HG03521 (cell line): ENCODE data around the gene SMR3B.

ENCODE experiments used
- ATAC-seq: cut with Tn5 transposase; IDR thresholded peaks from one replicate; pipeline ENCODE4 v1.9.1; 2021; ENCODE audit warnings: mild to moderate bottlenecking, moderate library complexity; ENCODE audit not compliant: unreplicated experiment

Gene SMR3B

DNA sequence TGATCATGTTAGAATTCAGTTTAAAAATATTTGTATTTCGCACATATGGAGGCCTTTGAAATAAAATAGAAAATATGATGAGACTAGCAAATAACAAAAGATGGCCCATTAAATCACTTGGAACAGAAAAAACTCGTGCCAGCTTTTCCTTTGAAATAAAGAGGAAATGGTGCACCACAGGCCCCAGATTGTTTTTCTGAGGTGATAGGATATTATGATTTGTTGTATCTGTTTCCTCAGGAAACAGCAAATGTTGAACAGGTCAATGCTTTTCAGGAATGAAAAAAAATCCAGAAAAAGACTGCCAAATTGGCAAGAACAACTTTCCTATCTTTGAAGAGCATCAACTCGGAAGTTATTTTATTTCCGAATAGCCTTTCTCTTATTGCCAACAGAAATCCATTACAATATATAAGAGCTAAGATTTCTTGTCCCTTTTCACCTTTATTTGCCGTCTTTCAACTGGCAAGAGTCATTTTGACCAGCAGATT lies at the start of gene SMR3B:
Gene SMR3B, plus strand, starts transcription at position 441 of the 491 bp plus-strand sequence. CDS start 1,380 bp downstream, outside the sequence.
- no peak for ATAC-seq

GRCh38 chr4:70334681-70335080 lies 48.2 kb upstream of the SMR3B start, which contains the start of gene CABS1:
CABS1 (plus strand) TSS chr4:70334981; CDS start chr4:70335040, 59 bp downstream.
- no peak for ATAC-seq

DNA sequence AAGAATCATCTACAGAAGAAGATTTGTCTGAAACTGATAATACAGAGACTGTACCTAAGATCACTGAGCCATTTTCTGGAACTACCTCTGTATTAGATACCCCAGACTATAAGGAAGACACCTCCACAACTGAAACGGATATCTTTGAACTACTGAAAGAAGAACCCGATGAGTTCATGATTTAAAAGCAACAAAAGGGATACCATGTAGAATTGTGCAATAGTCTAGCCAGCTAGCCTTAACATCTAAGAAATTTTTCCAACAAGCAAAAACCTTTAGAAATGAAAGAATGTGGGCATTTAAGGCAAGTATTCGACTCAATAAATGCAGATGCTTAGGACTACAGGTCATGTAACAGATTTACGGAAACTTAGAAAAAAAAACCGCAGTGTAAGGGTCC lies 46.9 kb upstream of the SMR3B start:
- no peak for ATAC-seq

DNA sequence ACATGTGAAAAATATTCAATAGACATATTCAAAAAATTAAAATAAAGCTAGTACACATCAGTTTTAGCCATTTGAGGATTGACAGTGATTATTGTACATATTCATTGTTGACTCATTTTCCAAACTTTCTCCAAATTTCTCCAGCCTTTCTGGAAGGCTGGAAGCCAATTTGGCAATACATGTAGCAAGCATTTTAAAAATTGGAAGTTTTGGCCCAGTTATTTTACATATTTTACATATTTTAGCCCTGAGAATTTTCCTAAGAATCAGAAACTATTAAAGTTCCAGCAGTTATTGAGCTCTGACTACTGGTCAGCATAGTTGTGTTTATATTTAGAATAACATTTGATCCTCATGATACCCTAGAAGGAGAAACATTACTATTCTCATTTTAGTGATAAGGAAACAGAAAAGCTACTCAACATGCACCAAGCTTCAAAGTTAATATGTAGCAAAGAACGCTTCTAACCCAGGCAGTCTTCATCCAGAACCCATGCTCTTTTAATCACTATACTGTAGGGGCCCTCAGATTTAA lies 45.0 kb upstream of the SMR3B start:
- ATAC-seq: no peak

DNA sequence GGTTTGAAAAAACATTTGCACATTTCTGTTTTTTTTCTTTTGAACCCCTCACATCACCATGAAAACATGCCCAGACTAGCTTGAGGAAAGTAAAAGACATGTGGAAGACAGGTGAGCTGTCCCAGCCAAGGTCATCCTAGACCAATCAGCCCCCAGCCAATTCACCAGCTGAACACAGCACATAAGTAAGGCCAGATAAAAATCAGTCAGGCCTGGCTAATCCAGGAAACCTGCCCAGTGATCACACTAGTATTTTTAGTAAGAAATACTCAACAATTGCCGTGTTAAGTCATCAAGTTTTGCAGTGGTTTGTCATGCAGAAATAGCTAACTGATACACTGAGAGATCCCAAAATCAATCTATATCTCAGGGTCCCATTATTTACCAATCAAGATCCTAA lies 26.7 kb upstream of the SMR3B start:
- ATAC-seq: no peak

DNA sequence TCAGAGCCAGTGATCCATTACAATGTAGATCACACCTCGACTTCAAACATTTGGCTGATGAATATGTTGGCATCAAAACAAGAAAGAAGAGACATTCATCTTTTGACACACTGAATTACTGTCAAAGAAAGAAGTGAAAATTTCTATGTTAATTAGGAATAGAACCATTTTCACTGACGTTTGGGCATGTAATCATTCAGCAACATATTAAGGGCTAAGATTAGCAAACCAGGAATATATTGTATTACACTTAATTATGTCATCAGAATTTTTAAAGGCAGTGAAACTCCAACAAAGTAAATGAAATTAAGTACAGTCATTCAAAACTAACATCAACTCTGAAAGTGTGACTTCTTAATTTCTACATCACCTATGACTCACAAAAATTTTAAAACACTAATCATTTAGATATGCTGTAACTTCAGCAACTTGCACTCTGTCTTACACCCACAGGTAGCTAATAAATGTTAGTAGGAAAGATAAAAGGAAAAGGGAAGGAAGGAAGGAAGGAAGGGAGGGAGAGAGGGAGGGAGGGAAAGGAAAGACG lies 23.7 kb upstream of the SMR3B start:
- ATAC-seq: no peak

DNA sequence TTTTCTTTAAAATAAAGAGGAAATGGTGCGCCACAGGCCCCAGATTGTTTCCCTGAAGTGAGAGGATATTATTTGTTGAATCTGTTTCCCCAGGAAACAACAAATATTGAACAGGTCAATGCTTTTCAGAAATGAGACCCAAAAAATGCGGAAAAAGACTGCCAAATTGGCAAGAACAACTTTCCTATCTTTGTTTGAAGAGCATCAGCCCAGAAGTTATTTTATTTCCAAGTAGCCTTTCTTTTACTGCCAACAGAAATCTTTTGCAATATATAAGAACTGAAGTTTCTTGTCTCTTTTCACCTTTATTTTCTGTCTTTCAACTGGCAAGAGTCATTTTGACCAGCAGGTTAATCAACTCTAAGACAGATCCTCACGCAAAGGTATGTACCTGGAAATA lies 22.5 kb upstream of the SMR3B start, which contains the start of gene SMR3A:
Gene SMR3A, plus strand, starts transcription at position 301 of the 400 bp plus-strand sequence. CDS start 1,356 bp downstream, outside the sequence.
- no peak for ATAC-seq

- no peak for ATAC-seq
Observed at GRCh38 chr4:70364002-70364401, 18.9 kb upstream of the SMR3B start.

DNA sequence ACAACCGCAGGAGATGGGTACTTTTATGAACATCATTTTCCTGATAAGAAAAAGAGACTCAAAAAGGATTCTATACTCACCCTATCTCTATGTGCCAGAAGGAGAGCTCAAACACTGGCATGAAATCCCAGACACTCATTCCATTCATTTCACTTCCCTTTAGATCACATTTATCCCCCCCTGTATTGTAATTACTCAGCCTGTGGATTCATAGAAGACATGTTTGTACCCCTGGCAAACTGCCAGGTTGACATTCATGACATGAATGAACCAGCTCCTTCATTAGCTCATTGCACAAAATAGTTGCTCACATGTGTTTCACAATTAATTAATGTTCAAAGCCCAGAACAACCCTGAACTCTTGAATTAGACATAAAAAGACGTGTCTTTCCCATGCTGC lies 17.5 kb upstream of the SMR3B start:
- no peak for ATAC-seq

GRCh38 chr4:70367813-70368212 lies 15.1 kb upstream of the SMR3B start:
- ATAC-seq: no peak

GRCh38 chr4:70371987-70372386 lies 10.9 kb upstream of the SMR3B start:
- no peak for ATAC-seq

GRCh38 chr4:70372760-70373159 lies 10.2 kb upstream of the SMR3B start:
- no peak for ATAC-seq

- ATAC-seq: no peak
Observed at GRCh38 chr4:70380578-70380977, 2.4 kb upstream of the SMR3B start.

GRCh38 chr4:70392057-70392776 lies 9.3 kb downstream of the SMR3B start:
- ATAC-seq: peak; percentile 58

- ATAC-seq: no peak
Observed at GRCh38 chr4:70397580-70397979, 14.6 kb downstream of the SMR3B start, which contains the start of gene OPRPN. OPRPN (plus strand) TSS chr4:70397940; CDS start chr4:70399286, 1,346 bp downstream.

GRCh38 chr4:70399319-70399718 lies 16.4 kb downstream of the SMR3B start:
- no peak for ATAC-seq

GRCh38 chr4:70402762-70403161 lies 19.8 kb downstream of the SMR3B start:
- no peak for ATAC-seq

DNA sequence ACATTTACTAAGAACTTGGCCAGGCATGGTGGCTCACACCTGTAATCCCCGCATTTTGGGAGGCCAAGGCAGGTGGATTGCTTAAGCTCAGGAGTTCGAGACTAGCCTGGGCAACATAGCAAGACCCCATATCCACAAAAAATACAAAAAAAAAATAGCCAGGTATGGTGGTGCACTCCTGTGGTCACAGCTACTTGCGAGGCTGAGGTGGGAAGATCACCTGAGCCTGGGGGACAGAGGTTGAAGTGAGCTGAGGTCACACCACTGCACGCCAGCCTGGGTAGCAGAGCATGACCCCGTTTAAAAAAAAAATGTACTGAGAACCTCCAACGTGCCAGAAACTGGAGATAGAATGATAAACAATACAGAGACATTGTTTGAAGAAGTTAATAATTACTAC lies 22.8 kb downstream of the SMR3B start:
- ATAC-seq: peak; percentile 48

DNA sequence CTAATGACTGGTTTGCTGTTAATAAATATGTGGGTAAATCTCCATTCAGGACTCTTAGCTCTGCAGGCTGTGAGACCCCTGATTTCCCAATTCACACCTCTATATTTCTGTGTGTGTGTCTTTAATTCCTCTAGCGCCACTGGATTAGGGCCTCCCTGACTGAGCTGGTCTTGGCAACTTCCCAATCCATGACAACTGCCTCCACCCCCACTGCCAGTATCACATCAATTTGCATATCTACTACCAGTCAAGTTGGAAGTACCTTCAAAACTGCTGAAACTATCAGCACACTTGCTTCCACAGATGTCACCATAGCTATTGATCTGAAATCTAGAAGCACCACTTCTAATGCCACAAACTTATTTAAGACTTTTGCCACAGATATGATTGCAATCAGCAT lies 42.4 kb downstream of the SMR3B start:
- ATAC-seq: no peak

GRCh38 chr4:70426789-70427188 lies 43.9 kb downstream of the SMR3B start:
- ATAC-seq: no peak

- ATAC-seq: no peak
Observed at GRCh38 chr4:70437197-70437596, 54.3 kb downstream of the SMR3B start.
